ENCODE measurements around the gene TEX19. TPM values are rescaled to one million over a fixed set of nuclear protein-coding genes. Genes with fewer than 3 reads are reported as not detected.

Gene TEX19
- total and polyA plus RNA-seq, 2 of the 8 experiments (the other 6 are each of a cell fraction or from before 2014, with no cell fraction given): 0.54 to 0.80 TPM

GRCh38 chr17:82318772-82319606 is 40.1 kb upstream of the TEX19 start (continued):
- TF ChIP-seq CHD7 (IDR thresholded peaks at IDR 0.05; ENCODE audit: insufficient replicate concordance, low read length) (no peak), ASH2L (IDR thresholded peaks at IDR 0.05; ENCODE audit: low read length) (no peak), POU5F1 (IDR thresholded peaks at IDR 0.05; ENCODE audit: low read depth, low read length) (no peak), CHD2 (IDR thresholded peaks at IDR 0.05; ENCODE audit: low read length) (no peak), EP300 (IDR thresholded peaks at IDR 0.05; ENCODE audit: borderline replicate concordance in 1 of 2, low read depth in 2 of 2, low read length in 2 of 2) (no peak), SRF (IDR thresholded peaks at IDR 0.05; ENCODE audit: low read depth, low read length) (no peak), RXRA (IDR thresholded peaks at IDR 0.05; ENCODE audit: insufficient read depth, low read depth, low read length) (no peak), NANOG (IDR thresholded peaks at IDR 0.05; ENCODE audit: insufficient read depth, low read depth, low read length, poor library complexity, severe bottlenecking) (no peak)
